AG10803 (cell line): Measurements from ENCODE around the gene CCDC174.

Experiments used
- DNase-seq: peaks from one replicate; pipeline ENCODE4 v3.0.0; 2010; ENCODE audit warnings: low read depth
- H3K4me3 ChIP-seq: 2 replicates; pipeline ENCODE4 v1.5.1; 2011; ENCODE audit warnings: mild to moderate bottlenecking, low read length, control low read depth
- CTCF ChIP-seq: conservative IDR thresholded peaks from 2 replicates; pipeline ENCODE4 v1.5.1; 2011; ENCODE audit warnings: mild to moderate bottlenecking, low read length, control low read depth, inconsistent platforms

The CCDC174 gene

GRCh38 chr3:14625443-14625842, 26.1 kb upstream of the CCDC174 start:
- no peak for DNase-seq

GRCh38 chr3:14627815-14628214, 23.7 kb upstream of the CCDC174 start:
- TF ChIP-seq CTCF: no peak

More at GRCh38 chr3:14625443-14625842, 26.1 kb upstream of the CCDC174 start:
- no peak overlapping the region for H3K4me3 ChIP-seq
- no peak for TF ChIP-seq CTCF

GRCh38 chr3:14628406-14628805, 23.2 kb upstream of the CCDC174 start:
- TF ChIP-seq CTCF: no peak
- no peak overlapping the region for H3K4me3 ChIP-seq
- no peak for DNase-seq

More at GRCh38 chr3:14627815-14628214, 23.7 kb upstream of the CCDC174 start:
- no peak for DNase-seq
- no peak overlapping the region for H3K4me3 ChIP-seq

GRCh38 chr3:14630404-14631100, 21.0 kb upstream of the CCDC174 start:
- no peak for DNase-seq
- no peak overlapping the region for H3K4me3 ChIP-seq
- no peak for TF ChIP-seq CTCF

- no peak for DNase-seq
- no peak for TF ChIP-seq CTCF
- no peak overlapping the region for H3K4me3 ChIP-seq
Measured at GRCh38 chr3:14631101-14631497, 20.5 kb upstream of the CCDC174 start.

- no peak overlapping the region for H3K4me3 ChIP-seq
- no peak for DNase-seq
- TF ChIP-seq CTCF: no peak
Measured at GRCh38 chr3:14631687-14632441, 19.7 kb upstream of the CCDC174 start.
